IMR-90 (cell line): ENCODE data around the gene LHFPL3. TPM values are rescaled to one million over a fixed set of nuclear protein-coding genes. Genes with fewer than 3 reads are reported as not detected.

Experiments used
- ATAC-seq: fragments of 200-7000 bp; cut with Tn5 transposase; 2 replicates; pipeline ENCODE4 v1.9.1; 2020; ENCODE audit warnings: low read depth, mild to moderate bottlenecking, moderate library complexity
- BruUV-seq: library from RNA; stranded (reverse); fragments of 400-500 nt; replicated peaks from 2 replicates; lab custom pipeline; 2021; lab: Mats Ljungman, UMichigan
- CTCF ChIA-PET: fragments of 300-600 bp; formaldehyde crosslinking; extraction: SDS; loops from one replicate; lab custom pipeline; 2021; ENCODE audit warnings: antibody characterized with exemption; lab: Yijun Ruan, JAX
- POLR2A ChIA-PET: fragments of 300-600 bp; sonication (Branson Sonifier 250); formaldehyde crosslinking; loops from one replicate; lab custom pipeline; 2022; ENCODE audit warnings: antibody characterized with exemption; ENCODE audit not compliant: unreplicated experiment; lab: Charles Lee
- DNase-seq: peaks from one replicate; pipeline ENCODE4 v3.0.0; 2013
- H2AFZ ChIP-seq: replicated peaks from 2 replicates; pipeline ENCODE3; 2013; ENCODE audit warnings: low read length, mild to moderate bottlenecking; ENCODE audit not compliant: poor library complexity
- H2AK5ac ChIP-seq: 2 replicates; pipeline ENCODE4 v1.6.1; 2013; ENCODE audit warnings: low read depth, low read length, inconsistent platforms
- H2AK9ac ChIP-seq: replicated peaks from 2 replicates; pipeline ENCODE3; 2013; ENCODE audit warnings: mild to moderate bottlenecking, low read depth, low read length, moderate library complexity; ENCODE audit not compliant: poor library complexity
- H2BK120ac ChIP-seq: 2 replicates; pipeline ENCODE4 v1.6.1; 2013; ENCODE audit warnings: low read depth, low read length, inconsistent platforms
- H2BK15ac ChIP-seq: 3 replicates; pipeline ENCODE4 v1.6.1; 2013; ENCODE audit warnings: low read depth, low read length, inconsistent platforms
- H2BK20ac ChIP-seq: 2 replicates; pipeline ENCODE4 v1.6.1; 2013; ENCODE audit warnings: low read depth, mild to moderate bottlenecking, inconsistent platforms, low read length, moderate library complexity
- H2BK5ac ChIP-seq: 2 replicates; pipeline ENCODE4 v1.6.1; 2013; ENCODE audit warnings: mild to moderate bottlenecking, low read depth, low read length, inconsistent platforms; ENCODE audit not compliant: poor library complexity, severe bottlenecking
- H3K14ac ChIP-seq: replicated peaks from 2 replicates; pipeline ENCODE4 v1.6.1; 2013; ENCODE audit warnings: low read depth, low read length, inconsistent platforms
- H3K18ac ChIP-seq: 2 replicates; pipeline ENCODE4 v1.6.1; 2013; ENCODE audit warnings: low read depth, low read length, control low read depth
- H3K23ac ChIP-seq: 2 replicates; pipeline ENCODE4 v1.6.1; 2013; ENCODE audit warnings: low read depth, low read length, inconsistent platforms
- H3K27ac ChIP-seq: 2 replicates; pipeline ENCODE4 v1.5.1; 2013; ENCODE audit warnings: mild to moderate bottlenecking, control low read depth, low read length; ENCODE audit not compliant: insufficient read depth
- H3K27me3 ChIP-seq: 2 replicates; pipeline ENCODE4 v1.6.1; 2013; ENCODE audit warnings: low read length; ENCODE audit not compliant: control insufficient read depth, insufficient read depth
- H3K36me3 ChIP-seq: 2 replicates; pipeline ENCODE4 v1.6.1; 2013; ENCODE audit warnings: low read length, mixed read lengths; ENCODE audit not compliant: control insufficient read depth, insufficient read depth
- H3K4ac ChIP-seq: 2 replicates; pipeline ENCODE4 v1.6.1; 2013; ENCODE audit warnings: low read depth, low read length, inconsistent platforms
- H3K4me1 ChIP-seq: 2 replicates; pipeline ENCODE4 v1.6.1; 2013; ENCODE audit warnings: low read length, mixed read lengths; ENCODE audit not compliant: control insufficient read depth, insufficient read depth
- H3K4me2 ChIP-seq: 2 replicates; pipeline ENCODE4 v1.6.1; 2013; ENCODE audit warnings: low read depth, mild to moderate bottlenecking, control low read depth, low read length, moderate library complexity
- H3K4me3 ChIP-seq: 2 replicates; pipeline ENCODE4 v1.5.1; 2013; ENCODE audit warnings: low read depth, mild to moderate bottlenecking, control low read depth, low read length, moderate library complexity; ENCODE audit not compliant: insufficient read depth
- H3K56ac ChIP-seq: 2 replicates; pipeline ENCODE4 v1.6.1; 2013; ENCODE audit warnings: low read length, inconsistent platforms; ENCODE audit not compliant: insufficient read depth; ENCODE audit errors: extremely low read depth
- H3K79me1 ChIP-seq, 2 experiments: 2 replicates each; pipeline ENCODE4 v1.6.1; 2013; ENCODE audit warnings: low read length in 2 of 2, inconsistent platforms in 1 of 2, low read depth in 1 of 2
- H3K9ac ChIP-seq: 2 replicates; pipeline ENCODE4 v1.6.1; 2013; ENCODE audit warnings: low read depth, low read length, control low read depth
- H3K9me1 ChIP-seq: 2 replicates; pipeline ENCODE4 v1.6.1; 2013; ENCODE audit warnings: low read length, inconsistent platforms; ENCODE audit not compliant: insufficient read depth
- H3K9me3 ChIP-seq: 2 replicates; pipeline ENCODE4 v1.6.1; 2013; ENCODE audit warnings: low read length; ENCODE audit not compliant: control insufficient read depth, insufficient read depth
- H4K20me1 ChIP-seq: 2 replicates; pipeline ENCODE4 v1.6.1; 2013; ENCODE audit warnings: low read length, inconsistent platforms; ENCODE audit not compliant: insufficient read depth
- H4K5ac ChIP-seq: 2 replicates; pipeline ENCODE4 v1.6.1; 2013; ENCODE audit warnings: mild to moderate bottlenecking, low read depth, low read length, control low read depth
- H4K8ac ChIP-seq, 2 experiments: 2 replicates each; pipeline ENCODE4 v1.6.1; 2013; ENCODE audit warnings: low read depth in 2 of 2, low read length in 2 of 2, control low read depth in 1 of 2, inconsistent platforms in 1 of 2
- H4K91ac ChIP-seq: 2 replicates; pipeline ENCODE4 v1.6.1; 2013; ENCODE audit warnings: low read depth, low read length, inconsistent platforms; ENCODE audit not compliant: insufficient read depth
- RFX5 ChIP-seq: IDR thresholded peaks from 2 replicates; pipeline ENCODE4 v1.8.0; 2012; ENCODE audit warnings: low read depth, mild to moderate bottlenecking, low read length, moderate library complexity
- WGBS, 2 experiments: methylation state at CpG; one replicate each; pipeline versions ENCODE4 v1.1.5 to v1.1.7; 2013; ENCODE audit warnings: missing lambda C conversion rate in 2 of 2; ENCODE audit not compliant: insufficient read length in 1 of 2; ENCODE audit errors: extremely low coverage in 2 of 2; 5-methylcytosine and 5-hydroxymethylcytosine counted together
- dilution Hi-C: fragments of 300-500 bp; cut with HindIII; formaldehyde crosslinking; loops from one replicate; pipeline ENCODE4 v1.14.3; 2018; ENCODE audit warnings: low sequenced_read_pairs; ENCODE audit not compliant: unreplicated experiment
- in situ Hi-C: fragments of 300-500 bp; cut with MboI; formaldehyde crosslinking; loops from 3 replicates; pipeline ENCODE4 v1.14.3; 2019; ENCODE audit warnings: low sequenced_read_pairs, inconsistent platforms, mixed read lengths
- intact Hi-C: fragments of 100-400 bp; cut with micrococcal nuclease; formaldehyde crosslinking; loops from 2 replicates; pipeline ENCODE4 v1.10.0; 2022
- polyA plus RNA-seq, 3 experiments: library from polyadenylated mRNA; depleted of rRNA; stranded (reverse); fragments of >200 nt; gene quantifications; 2 replicates each; pipeline ENCODE4 v1.2.3, GENCODE V29; 2012; ENCODE audit warnings: low replicate concordance in 1 of 3
- total RNA-seq: library from RNA; depleted of rRNA; stranded (reverse); fragments of >200 nt; gene quantifications from 2 replicates; pipeline ENCODE4 v1.2.3, GENCODE V29; 2012
- TF ChIP-seq, protein P1 (sequence below): conservative IDR thresholded peaks from 2 replicates; pipeline ENCODE4 v1.5.1; 2012; ENCODE audit warnings: mild to moderate bottlenecking, low read depth, low read length, improper control_type of control experiment

Gene LHFPL3
- total and polyA plus RNA-seq, 2 of the 4 experiments (the other 2 are of a cell fraction): not detected

DNA sequence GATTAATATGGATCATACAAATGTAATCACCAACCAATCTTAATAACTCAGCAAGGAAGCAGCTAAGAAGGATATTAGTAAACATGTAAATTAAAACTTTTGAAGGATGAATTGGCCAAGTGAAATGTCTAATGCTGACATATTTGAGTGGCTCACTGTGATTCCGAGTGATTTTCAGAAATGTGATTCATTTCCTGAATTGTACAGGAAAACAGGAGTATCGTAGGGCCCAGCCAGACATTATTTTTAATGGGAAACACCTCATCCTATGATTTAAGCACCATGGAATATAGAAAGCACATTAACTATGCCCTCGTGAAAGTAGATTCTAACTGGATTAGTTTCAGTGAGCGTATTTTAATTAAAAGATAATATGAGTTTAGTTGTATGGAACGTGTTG lies 82.3 kb downstream of the LHFPL3 start:
- Histone ChIP-seq H4K20me1 (no peaks in the 10 kb centered on the region), H3K79me1 (no peaks in the 10 kb centered on the region), H3K4me1 (no peaks in the 10 kb centered on the region), H3K4me2 (no peak overlapping the region), H3K4me3 (no peak overlapping the region), H3K36me3 (no peaks in the 10 kb centered on the region), H3K4ac (no peak overlapping the region), H4K91ac (no peak overlapping the region), H4K5ac (no peak overlapping the region), H3K56ac (no peak overlapping the region), H3K14ac (no peak overlapping the region), H2BK5ac (no peak overlapping the region), H3K18ac (no peak overlapping the region), H3K9me1 (no peaks in the 10 kb centered on the region), H2AK9ac (no peak overlapping the region), H3K9me3 (peaks cover 4% of the 10 kb centered on the region; the same call in 1 of the 2 replicates), H2BK120ac (no peak overlapping the region), H3K27ac (no peak overlapping the region), H2BK15ac (no peak overlapping the region), H2AFZ (no peak overlapping the region), H2AK5ac (no peak overlapping the region), H4K8ac (no peak overlapping the region), H3K27me3 (no peaks in the 10 kb centered on the region), H3K9ac (no peak overlapping the region), H2BK20ac (no peak overlapping the region), H3K23ac (no peak overlapping the region)
- ATAC-seq: no peak
- BruUV-seq: no TSS peak
- dilution Hi-C loops (no loop called here), intact Hi-C loops (no loop called here), in situ Hi-C loops (no loop called here)
- TF ChIP-seq RFX5: no peak
- TF ChIP-seq, protein P1, sequence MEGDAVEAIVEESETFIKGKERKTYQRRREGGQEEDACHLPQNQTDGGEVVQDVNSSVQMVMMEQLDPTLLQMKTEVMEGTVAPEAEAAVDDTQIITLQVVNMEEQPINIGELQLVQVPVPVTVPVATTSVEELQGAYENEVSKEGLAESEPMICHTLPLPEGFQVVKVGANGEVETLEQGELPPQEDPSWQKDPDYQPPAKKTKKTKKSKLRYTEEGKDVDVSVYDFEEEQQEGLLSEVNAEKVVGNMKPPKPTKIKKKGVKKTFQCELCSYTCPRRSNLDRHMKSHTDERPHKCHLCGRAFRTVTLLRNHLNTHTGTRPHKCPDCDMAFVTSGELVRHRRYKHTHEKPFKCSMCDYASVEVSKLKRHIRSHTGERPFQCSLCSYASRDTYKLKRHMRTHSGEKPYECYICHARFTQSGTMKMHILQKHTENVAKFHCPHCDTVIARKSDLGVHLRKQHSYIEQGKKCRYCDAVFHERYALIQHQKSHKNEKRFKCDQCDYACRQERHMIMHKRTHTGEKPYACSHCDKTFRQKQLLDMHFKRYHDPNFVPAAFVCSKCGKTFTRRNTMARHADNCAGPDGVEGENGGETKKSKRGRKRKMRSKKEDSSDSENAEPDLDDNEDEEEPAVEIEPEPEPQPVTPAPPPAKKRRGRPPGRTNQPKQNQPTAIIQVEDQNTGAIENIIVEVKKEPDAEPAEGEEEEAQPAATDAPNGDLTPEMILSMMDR: no peak
- no peak for DNase-seq
- CTCF ChIA-PET: no interaction called here
- WGBS, 2 experiments: 67% methylated on average over 1 of the region's 5 CpGs; no CpG with 5 or more reads in 1 of the 2 experiments
- POLR2A ChIA-PET: no interaction called here
